Stomach (tissue), 4 donors: ENCODE measurements around the gene DCP1B.

Source experiments
- EP300 ChIP-seq: sonication (generic); formaldehyde crosslinking; IDR thresholded peaks from one replicate; pipeline ENCODE4 v1.6.1; 2017; ENCODE audit warnings: antibody characterized with exemption
- POLR2A ChIP-seq, 4 donors: fragments of 450-650 bp; IDR thresholded peaks; one replicate each; pipeline ENCODE4 v1.6.1; 2016; ENCODE audit warnings: antibody characterized with exemption in 4 of 4, control low read depth in 2 of 4, mild to moderate bottlenecking in 1 of 4, moderate library complexity in 1 of 4
- TF ChIP-seq, protein P1 (sequence below), 7 experiments: fragments of 450-650 bp in 4 of 7; fragments of 200-600 bp in 3 of 7; sonication (generic) in 3 of 7; IDR thresholded peaks; one replicate each; pipeline ENCODE4 v1.5.1; 2016 to 2019; ENCODE audit warnings: antibody characterized with exemption in 7 of 7, control low read depth in 2 of 7, mild to moderate bottlenecking in 1 of 7

DNA sequence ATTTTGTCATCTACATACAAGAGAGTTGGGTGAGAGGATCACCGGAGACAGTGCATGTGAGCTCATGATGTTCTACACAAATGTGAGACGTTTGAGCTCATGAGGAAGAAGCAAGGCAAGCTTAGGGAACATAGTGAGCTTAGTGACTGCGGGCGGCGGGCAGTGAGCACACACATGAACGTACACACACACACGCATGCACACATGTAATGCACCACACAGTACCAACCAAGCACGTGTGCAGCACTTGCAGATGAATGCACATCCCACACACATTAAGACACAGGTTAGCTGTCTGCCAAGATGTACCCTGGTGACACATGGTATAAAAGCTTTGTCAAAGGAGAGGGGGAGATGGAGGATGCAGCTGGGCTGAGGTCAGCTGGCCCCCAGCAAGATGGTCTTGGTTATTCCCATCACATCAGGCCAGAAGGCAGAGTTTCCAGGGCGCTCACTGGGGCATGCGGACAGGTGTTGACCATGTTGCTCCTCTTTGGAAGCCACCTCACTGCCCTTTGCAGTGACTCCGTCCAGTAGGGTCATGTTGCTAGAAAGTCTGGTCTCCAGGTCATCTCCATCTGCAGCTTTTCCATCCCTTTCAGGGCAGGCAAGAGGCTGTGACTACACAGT lies 77.1 kb downstream of the DCP1B start:
- TF ChIP-seq EP300 (no peak), POLR2A (IDR thresholded peaks at IDR 0.05) (no peak)
- TF ChIP-seq, protein P1, sequence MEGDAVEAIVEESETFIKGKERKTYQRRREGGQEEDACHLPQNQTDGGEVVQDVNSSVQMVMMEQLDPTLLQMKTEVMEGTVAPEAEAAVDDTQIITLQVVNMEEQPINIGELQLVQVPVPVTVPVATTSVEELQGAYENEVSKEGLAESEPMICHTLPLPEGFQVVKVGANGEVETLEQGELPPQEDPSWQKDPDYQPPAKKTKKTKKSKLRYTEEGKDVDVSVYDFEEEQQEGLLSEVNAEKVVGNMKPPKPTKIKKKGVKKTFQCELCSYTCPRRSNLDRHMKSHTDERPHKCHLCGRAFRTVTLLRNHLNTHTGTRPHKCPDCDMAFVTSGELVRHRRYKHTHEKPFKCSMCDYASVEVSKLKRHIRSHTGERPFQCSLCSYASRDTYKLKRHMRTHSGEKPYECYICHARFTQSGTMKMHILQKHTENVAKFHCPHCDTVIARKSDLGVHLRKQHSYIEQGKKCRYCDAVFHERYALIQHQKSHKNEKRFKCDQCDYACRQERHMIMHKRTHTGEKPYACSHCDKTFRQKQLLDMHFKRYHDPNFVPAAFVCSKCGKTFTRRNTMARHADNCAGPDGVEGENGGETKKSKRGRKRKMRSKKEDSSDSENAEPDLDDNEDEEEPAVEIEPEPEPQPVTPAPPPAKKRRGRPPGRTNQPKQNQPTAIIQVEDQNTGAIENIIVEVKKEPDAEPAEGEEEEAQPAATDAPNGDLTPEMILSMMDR (IDR thresholded peaks at IDR 0.05): no peak
